AG08396 (cell line): ENCODE data around the gene OPTC.
"Not testable (repeated sequence)": the region's sequence is repeated elsewhere in the genome, so short reads cannot be mapped to it uniquely, and the experiment has no call there.

Source experiments
- DNase-seq: peaks from one replicate; pipeline ENCODE4 v3.0.0; 2012; ENCODE audit warnings: low spot score, mixed read lengths

Gene OPTC

DNA sequence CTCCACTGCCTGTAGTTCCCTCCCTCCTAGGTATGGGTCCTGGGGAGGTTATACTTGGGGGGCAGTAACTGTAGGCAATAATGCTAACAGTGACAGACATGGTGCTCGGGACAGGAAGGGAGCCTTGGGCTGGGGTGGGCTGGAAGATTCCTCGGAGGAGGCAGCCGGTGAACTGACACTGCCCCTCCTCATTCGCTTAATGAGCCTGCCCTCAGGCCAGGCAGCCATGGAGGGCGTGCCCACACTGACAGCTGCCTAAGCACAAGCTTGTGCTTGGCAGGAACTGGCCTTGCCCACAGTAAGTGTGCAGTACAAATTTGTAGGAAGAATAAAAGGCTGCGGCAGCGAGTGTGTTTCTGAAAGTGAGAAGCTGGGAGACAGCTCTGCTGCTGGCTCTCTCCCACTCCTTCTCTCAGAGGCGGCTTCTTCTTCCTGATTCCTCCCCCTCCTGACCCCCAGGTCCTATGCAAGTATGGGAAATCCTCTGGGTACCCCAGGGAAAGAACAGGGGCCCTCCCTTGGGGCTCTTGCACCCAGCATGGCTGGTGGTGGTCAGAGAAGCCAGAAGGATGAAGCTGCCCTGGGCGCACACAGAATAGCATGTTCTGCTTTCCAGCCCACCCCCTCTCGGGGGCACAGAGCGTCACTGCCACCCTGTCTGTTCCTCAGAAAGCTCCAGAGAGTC lies 23.6 kb downstream of the OPTC start:
- DNase-seq = no peak

- not testable (repeated sequence) for DNase-seq
These were observed 24.2 kb downstream of the OPTC start for GRCh38 chr1:203518139-203518538.

DNA sequence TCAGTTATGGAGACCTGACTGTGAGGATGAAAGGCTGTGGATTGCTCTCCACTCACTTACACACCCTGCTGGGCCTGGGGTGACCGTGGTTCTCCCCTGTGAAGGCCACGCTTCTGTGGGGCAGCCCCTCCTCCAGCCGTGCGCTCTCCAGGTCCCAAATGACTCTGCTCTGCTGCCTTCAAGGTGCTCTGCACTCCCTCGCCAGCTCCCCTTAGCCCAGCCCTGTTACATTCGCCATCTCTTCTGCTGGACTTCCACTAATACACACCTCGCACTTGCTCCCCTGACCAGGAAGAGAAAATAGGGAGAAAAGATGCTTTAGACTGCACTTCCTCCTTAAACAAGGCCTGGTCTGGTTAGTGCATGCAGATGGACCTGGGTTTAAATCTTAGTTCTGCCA lies 24.6 kb downstream of the OPTC start:
- DNase-seq = no peak

DNA sequence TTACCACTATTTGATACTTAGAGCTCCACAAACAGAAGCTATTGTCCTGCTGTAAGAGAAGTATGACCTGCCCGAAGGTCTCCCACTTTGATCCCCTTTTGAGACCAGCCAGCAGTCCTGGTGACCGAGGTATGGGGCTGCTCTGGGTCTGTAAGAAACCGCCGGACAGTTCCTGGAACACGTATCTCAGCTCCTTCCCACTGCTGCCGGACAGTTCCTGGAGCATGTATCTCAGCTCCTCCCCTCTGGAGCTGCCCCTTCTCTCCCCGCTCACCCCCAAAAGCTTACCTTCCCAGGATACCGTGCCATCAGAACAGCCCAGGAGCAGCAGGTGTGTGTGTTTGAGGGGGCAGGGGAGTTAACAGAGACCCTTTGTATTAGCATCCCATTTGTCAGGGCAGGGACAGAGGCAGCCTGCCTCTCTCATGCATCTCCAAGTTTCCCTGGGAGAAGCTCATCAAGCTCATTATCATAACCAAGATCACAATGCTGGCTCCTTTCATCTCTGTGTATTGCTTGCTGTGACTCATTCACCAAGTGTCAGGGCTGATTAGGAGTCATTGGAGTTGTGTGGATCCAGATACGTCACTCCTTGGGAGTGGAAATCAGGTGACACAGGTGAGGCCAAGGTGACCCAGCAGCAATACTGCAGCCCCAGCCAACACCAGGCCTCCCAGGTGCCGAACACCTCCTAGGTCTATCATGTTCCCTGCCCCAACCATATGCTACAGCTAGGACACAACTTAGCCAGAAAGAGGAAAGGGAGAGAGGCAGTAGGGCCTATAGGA lies 25.3 kb downstream of the OPTC start:
- DNase-seq = no peak

- DNase-seq = no peak
These were observed 25.9 kb downstream of the OPTC start for GRCh38 chr1:203519896-203520295.

GRCh38 chr1:203520315-203520714 lies 26.4 kb downstream of the OPTC start:
- peak; percentile 83 for DNase-seq

- DNase-seq = no peak
These were observed 27.3 kb downstream of the OPTC start for GRCh38 chr1:203521074-203521794.

- no peak for DNase-seq
These were observed 27.9 kb downstream of the OPTC start for GRCh38 chr1:203521812-203522211.

GRCh38 chr1:203522237-203522636 lies 28.3 kb downstream of the OPTC start:
- DNase-seq = no peak

GRCh38 chr1:203523667-203524066 lies 29.7 kb downstream of the OPTC start:
- no peak for DNase-seq

DNA sequence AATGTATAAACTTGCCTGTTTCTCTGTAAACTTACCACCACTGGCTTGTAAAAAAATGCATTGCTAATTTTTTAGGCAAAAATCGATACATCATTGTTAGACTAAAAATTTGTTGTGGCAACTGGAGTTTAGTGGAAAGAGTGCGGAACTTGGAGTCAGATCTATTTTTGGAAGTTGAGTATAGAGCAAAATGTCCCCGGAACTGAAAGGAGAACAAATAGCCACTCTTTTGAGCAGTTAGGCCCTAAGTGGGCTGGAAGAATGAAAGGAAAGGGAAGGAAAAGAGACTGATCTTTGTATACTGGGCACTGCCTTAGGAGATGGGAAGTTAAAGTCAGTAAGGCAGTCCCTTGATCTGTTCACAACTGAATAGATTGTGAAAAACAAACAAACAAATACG lies 30.2 kb downstream of the OPTC start:
- DNase-seq = no peak

DNA sequence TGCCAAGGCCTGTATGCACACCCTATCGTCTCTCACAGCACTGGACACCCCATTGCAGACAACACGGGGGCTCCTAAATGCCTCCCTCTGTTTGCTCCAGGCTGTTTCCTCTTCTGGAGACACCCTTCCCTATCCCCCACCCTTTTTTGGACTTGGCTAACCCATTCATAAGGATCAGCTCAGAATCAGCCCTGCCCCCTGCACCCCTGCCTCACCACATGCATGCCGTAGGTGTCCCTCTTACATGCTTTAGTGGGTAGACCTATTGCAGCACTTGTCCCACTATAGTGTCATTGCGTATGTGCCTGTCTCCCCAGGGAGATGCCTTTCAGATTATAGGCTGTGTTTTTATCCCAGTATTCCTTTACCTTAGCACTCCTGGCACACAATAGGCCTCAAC lies 30.9 kb downstream of the OPTC start:
- no peak for DNase-seq

DNA sequence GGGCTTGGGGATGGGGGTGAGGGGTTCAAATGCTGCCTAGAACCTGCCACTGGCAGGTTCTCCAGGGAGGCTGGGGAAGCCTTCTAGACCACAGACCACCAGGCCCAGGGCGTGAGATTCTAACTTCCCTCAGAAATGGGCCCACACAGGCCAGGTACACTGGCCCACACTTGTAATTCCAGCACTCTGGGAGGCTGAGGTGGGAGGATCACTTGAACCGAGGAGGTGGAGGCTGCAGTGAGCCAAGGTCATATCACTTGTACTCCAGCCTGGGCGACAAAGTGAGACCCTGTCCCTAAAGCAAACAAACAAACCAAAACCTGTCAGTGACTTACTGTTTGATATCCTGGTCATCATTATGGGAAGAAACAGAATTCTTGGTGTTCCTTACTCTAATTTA lies 31.7 kb downstream of the OPTC start:
- DNase-seq = no peak

GRCh38 chr1:203526130-203526529 lies 32.2 kb downstream of the OPTC start:
- DNase-seq = no peak

DNA sequence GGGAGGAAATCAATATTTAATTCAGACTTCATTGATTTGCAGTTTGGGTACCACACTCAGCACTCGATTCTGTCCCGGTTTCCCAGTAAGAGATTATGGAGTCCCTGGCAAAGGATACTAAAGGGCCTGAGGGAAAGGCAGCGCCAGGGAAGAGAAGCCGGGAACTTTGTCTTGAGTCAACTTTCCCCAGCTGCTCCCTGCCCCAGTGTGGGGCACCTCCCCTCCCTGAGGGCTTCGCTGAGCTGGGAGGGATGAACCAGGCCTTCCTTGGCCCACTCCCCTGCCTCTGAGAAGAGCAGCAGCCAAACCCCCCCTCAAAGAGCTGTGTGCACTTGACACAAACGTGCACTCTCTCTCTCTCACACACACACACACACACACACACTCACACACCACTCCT lies 32.6 kb downstream of the OPTC start:
- DNase-seq = no peak

DNA sequence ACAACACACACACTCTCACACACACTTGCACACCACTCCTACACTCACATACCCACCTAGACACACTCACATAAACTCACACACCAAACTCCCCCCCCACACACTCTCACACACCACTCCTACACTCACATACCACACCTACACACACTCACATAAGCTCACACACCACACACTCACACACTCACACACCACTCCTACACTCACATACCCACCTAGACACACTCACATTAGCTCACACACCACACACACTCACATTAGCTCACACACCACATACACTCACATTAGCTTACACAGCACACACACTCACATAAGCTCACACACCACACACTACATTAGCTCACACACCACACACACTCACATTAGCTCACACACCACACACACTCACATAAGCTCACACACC lies 33.1 kb downstream of the OPTC start:
- DNase-seq = no peak

DNA sequence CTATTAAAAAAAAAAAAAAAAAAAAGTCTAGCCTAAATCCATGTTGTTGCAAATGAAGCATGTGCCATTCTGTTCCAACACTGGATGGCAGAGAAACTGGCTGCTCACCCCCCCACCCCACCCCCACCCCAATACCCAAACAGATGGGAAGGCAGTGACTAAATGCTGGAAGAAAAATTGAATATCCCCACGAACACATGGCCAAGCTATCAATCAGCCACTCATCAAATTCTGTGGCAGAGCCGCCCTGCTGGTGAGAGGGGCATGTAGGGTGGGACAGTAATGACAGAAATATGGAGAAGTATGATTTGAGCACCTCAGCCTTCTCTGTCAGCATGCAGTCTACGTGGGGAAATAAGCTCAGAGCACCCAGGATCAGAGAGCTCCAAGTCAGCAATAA lies 34.1 kb downstream of the OPTC start:
- DNase-seq = no peak

GRCh38 chr1:203528976-203529835 lies 35.3 kb downstream of the OPTC start:
- no peak for DNase-seq

DNA sequence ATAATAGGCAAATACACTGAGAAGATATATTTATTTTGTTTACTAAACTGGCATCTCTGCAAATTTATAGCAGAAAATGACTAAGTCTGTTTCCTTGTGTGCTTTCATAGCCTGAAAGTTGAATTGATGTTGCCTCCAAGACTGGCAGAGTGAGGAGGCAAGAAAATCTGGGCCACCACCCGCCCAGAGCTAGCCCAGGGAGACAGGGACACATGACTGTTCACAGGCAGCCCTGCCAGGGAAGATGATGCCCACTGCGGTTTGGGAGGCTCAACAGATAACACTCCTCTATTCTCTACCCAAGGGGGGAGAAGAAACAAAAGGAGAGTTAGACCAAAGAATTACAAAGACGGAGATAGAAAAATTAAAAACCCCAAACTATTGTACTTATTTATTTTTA lies 37.1 kb downstream of the OPTC start:
- DNase-seq = no peak

DNA sequence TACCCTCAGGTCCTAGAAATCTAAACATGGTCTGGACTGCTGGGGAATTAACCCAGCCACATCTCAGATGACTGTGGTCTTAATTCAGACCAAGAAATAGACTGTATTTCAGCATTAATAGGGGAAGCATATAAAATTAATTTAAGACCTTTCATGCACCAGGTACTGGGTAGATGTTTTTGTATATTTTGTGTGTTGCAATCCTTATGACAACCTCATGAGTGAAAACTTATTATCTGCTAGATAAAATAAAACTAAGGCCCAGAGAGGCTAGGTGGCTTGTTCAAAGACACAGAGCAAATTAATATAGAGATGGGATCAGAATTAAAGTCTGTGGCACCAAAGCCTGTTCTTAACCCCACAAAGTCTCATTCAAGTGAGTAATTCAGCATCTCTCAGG lies 40.1 kb downstream of the OPTC start:
- DNase-seq = no peak

DNA sequence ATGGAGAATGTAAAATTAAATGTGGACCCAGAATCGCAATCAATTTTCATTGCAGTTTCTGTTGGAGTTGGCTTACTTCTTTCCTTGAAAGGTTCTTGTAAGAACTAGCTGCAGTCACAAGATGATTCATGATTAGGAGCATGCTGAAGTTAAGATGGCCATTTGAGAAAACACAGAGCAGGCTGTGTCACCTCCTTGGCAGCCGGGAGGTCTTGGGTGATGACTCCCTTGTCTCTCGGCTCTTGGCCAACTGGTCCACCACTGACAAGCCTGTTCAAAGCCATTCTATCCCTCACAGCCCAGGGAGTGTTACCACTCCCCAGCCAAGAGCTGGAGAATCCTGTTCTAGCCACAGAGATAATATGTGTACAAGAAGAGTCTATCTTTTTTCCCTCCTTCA lies 40.6 kb downstream of the OPTC start:
- peak; percentile 84 for DNase-seq

- DNase-seq = no peak
These were observed 42.6 kb downstream of the OPTC start for GRCh38 chr1:203536575-203536974.
